ENCODE results near the gene ERI3. TPM values are rescaled to one million over a fixed set of nuclear protein-coding genes. Genes with fewer than 3 reads are reported as not detected.

The ERI3 gene
- total RNA-seq, 1 experiment from 2014 or later = 74.2 TPM

DNA sequence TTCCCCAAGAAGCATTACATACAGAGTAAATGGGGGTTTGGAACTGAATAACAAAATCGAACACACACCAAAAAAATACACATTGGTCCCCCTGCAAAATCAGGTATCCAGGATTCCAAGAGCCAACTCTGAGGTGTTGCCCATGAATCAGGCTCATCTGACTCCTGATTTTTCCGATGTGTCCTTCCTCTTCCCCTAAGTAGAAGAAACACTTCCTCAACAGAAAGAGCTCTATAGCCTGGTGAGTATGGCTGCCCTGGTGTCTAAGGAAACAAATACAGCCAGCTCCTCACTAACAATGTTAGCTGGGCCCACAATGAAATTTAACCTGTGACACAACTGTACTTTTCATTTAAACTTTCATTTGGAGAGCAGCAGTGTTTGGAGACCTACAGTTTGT lies 33.6 kb downstream of the ERI3 start:
- DNase-seq (ENCODE audit: low read depth, low spot score) (no peak), ATAC-seq (no peak)
- Histone ChIP-seq H3K36me3 (ENCODE audit: control insufficient read depth in 1 of 2, insufficient read depth in 2 of 2, low read length in 2 of 2) (no peaks in the 10 kb centered on the region; a peak in 3 of 4 replicates), H3K9me2 (ENCODE audit: insufficient read depth) (no peaks in the 10 kb centered on the region), H4K20me1 (ENCODE audit: insufficient read depth) (no peaks in the 10 kb centered on the region), H3K27me3 (ENCODE audit: insufficient read depth, low read length) (no peaks in the 10 kb centered on the region), H3K4me3 (replicated peaks in 1 of 2; ENCODE audit: low read depth in 1 of 2, low read length in 2 of 2) (no peak overlapping the region), H3K79me2 (ENCODE audit: insufficient read depth, low read length) (peaks cover 16% of the 10 kb centered on the region), H2AFZ (ENCODE audit: low read depth, low read length, poor library complexity, severe bottlenecking) (no peak overlapping the region), H3K9ac (ENCODE audit: low read length) (no peak overlapping the region), H3K27ac (ENCODE audit: low read depth, low read length) (no peak overlapping the region), H3K4me1 (ENCODE audit: control insufficient read depth in 1 of 2, insufficient read depth in 2 of 2, low read length in 2 of 2) (no peaks in the 10 kb centered on the region; a peak in 2 of 4 replicates), H3K4me2 (ENCODE audit: low read length) (no peak overlapping the region), H3K9me3 (ENCODE audit: control insufficient read depth in 1 of 2, insufficient read depth in 1 of 2, low read depth in 1 of 2, low read length in 2 of 2) (no peaks in the 10 kb centered on the region)
- TF ChIP-seq EGR1 (IDR thresholded peaks at IDR 0.05; ENCODE audit: low read depth) (no peak), ZBTB33 (IDR thresholded peaks at IDR 0.05; ENCODE audit: extremely low read depth, insufficient replicate concordance, low read length) (no peak), JUND (IDR thresholded peaks at IDR 0.05) (no peak), ELF1 (IDR thresholded peaks at IDR 0.05; ENCODE audit: borderline replicate concordance, low read depth) (no peak), SP1 (IDR thresholded peaks at IDR 0.05; ENCODE audit: low read depth) (no peak), SRF (IDR thresholded peaks at IDR 0.05; ENCODE audit: low read depth) (no peak)
- TF ChIP-seq, protein P1, sequence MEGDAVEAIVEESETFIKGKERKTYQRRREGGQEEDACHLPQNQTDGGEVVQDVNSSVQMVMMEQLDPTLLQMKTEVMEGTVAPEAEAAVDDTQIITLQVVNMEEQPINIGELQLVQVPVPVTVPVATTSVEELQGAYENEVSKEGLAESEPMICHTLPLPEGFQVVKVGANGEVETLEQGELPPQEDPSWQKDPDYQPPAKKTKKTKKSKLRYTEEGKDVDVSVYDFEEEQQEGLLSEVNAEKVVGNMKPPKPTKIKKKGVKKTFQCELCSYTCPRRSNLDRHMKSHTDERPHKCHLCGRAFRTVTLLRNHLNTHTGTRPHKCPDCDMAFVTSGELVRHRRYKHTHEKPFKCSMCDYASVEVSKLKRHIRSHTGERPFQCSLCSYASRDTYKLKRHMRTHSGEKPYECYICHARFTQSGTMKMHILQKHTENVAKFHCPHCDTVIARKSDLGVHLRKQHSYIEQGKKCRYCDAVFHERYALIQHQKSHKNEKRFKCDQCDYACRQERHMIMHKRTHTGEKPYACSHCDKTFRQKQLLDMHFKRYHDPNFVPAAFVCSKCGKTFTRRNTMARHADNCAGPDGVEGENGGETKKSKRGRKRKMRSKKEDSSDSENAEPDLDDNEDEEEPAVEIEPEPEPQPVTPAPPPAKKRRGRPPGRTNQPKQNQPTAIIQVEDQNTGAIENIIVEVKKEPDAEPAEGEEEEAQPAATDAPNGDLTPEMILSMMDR (IDR thresholded peaks at IDR 0.05 in 2 of 3, conservative IDR thresholded peaks at IDR 0.05 in 1 of 3; ENCODE audit: borderline replicate concordance in 1 of 3, insufficient read depth in 1 of 3, low read depth in 2 of 3, low read length in 2 of 3) = no peak
- ChIA-PET RAD21 (ENCODE audit: low non-redundant PET in 1 of 2, low total read pairs in 2 of 2, uncharacterized antibody in 2 of 2, unreplicated experiment in 2 of 2) (no interaction called here), CTCF (interaction anchor here (1.1 kb wide), 1 partner anchor 8 kb away, joined by 3 read pairs; no protein-coding TSS in a partner anchor), POLR2A (interaction anchor here (0.5 kb wide), 1 partner anchor 674 kb away, joined by 3 read pairs; no protein-coding TSS in a partner anchor)
- no TSS peak for BruUV-seq (replicated peaks)
- intact Hi-C loops (cut with micrococcal nuclease) = no loop called here

All from HCT116 (cell line).